Measurements from ENCODE around the gene S100Z.

- TF ChIP-seq CTCF (IDR thresholded peaks at IDR 0.05), result no peak
- no peak for TF ChIP-seq POLR2A (IDR thresholded peaks at IDR 0.05)
- no peak for TF ChIP-seq POLR2AphosphoS5 (IDR thresholded peaks at IDR 0.05)
- no peak for TF ChIP-seq EP300 (IDR thresholded peaks at IDR 0.05)
Observed at GRCh38 chr5:76866503-76866902, 16.7 kb downstream of the S100Z start.
